ENCODE results near the gene IGF2BP3.
A peak's percentile ranks its signal among the peaks of the same experiment; 100 is the strongest.
"Not testable (repeated sequence)": the region's sequence is repeated elsewhere in the genome, so short reads cannot be mapped to it uniquely, and the experiment has no call there.

The IGF2BP3 gene

DNA sequence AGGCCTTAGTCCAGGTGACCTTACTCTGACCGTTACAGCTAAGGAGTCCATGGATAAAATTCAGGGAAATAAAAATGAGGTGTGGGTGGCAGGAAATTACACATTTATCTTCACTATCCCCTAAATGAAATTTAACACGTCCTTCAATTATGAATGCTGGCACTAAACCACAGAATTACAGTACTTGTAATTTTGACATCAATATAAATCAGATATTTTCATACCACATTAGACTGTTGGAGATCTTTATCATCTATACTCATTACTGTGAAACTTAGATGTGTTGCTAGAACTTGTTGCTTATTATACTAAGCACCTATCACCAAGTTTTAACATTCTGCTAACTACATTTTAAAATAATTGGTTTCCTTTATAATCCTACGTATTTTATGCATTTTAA is 51.1 kb downstream of the IGF2BP3 start:
- no peak for DNase-seq

DNA sequence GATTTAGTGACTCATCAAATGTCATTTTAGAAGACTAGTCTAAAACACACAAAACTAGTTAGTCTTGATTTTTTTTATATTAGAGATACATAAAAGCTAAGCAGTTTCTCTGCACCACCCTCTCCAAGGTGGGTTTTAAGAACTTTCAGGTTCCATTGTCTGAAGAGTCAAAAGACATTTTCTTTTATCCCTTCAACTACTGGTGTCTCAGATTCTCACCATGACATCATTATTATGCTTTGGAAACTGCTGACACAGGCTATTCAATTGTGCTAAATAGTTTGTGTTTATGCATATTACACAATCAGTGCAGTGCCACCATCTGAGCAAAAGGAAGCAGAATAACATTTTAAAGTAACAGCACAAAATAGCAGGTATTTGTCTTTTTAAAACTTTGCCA is 52.2 kb downstream of the IGF2BP3 start:
- DNase-seq, result no peak

DNA sequence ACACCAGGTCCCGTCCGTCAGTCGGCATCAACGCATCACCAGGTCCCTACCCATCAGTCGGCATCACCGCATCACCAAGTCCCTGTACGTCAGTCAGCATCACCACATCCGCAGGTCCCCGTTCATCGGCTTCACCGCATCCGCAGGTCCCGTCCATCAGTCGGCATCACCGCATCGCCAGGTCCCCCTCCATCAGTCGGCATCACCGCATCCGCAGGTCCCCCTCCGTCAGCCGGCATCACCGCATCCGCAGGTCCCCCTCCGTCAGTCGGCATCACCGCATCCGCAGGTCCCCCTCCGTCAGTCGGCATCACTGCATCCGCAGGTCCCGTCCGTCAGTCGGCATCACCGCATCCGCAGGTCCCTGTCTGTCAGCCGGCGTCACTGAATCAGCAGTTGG is 55.1 kb downstream of the IGF2BP3 start:
- DNase-seq, result no peak

DNA sequence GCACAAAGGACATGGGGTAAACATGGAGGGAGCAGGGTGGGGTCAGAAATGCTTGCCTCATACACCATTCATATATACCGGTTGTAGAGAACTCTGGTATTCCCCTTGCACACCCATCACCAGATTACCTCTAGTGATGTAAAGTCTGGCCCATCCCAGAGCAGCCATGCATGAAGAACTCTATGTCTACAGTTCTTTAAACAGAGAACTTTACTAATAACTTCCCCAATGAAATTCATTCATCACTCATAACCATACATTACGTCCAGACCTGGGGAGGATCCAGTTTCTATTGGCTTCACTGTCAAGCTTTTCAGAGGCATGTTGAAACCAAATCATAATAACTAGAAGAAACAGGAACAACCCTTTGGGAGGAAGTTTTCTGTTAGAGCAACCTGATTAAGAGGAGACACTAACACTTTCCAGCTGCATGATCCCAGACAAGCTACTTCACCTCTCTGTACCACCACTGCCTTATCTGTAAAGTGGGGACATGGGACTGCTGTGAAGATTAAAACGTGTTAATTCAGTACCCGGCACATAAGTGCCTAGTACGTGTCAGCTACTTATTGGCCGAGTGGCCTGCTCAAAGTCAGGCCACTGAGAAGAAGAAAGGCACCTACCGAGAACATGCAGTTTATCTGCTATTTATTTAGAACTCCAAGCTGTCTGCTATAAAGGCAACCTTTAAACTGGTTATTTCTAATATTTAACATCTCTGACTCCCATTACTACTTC is 59.7 kb downstream of the IGF2BP3 start:
- DNase-seq, result no peak

DNA sequence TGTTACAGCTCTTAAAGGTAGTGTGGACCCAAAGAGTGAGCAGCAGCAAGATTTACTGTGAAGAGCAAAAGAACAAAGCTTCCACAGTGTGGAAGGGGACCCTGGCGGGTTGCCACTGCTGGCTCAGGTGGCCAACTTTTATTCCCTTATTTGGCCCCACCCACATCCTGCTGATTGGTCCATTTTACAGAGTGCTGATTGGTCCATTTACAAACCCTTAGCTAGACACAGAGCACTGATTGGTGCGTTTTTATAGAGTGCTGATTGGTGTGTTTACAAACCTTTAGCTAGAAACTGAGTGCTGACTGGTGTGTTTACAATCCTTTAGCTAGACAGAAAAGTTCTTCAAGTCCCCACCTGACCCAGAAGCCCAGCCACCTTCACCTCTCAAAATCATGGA is 63.7 kb downstream of the IGF2BP3 start:
- not testable (repeated sequence) for DNase-seq

DNA sequence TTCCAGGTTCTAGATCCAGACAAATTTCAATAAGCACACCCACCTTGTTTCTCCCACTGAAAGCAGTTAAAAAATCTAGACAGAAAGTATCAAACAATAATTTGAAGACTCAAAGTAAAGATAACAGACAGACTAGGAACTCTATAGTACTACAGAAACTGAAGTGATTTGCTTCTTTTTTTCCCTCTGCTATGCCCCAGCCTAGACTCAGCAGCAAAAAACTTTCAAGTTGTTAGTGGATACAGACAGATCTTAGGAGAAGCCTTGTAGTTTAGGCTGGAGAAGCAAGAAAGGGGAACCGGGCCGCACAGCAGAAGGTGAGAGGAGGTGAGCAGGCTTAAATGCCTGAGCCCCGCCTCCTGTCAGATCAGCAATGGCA is 65.1 kb downstream of the IGF2BP3 start:
- DNase-seq, result no peak

DNA sequence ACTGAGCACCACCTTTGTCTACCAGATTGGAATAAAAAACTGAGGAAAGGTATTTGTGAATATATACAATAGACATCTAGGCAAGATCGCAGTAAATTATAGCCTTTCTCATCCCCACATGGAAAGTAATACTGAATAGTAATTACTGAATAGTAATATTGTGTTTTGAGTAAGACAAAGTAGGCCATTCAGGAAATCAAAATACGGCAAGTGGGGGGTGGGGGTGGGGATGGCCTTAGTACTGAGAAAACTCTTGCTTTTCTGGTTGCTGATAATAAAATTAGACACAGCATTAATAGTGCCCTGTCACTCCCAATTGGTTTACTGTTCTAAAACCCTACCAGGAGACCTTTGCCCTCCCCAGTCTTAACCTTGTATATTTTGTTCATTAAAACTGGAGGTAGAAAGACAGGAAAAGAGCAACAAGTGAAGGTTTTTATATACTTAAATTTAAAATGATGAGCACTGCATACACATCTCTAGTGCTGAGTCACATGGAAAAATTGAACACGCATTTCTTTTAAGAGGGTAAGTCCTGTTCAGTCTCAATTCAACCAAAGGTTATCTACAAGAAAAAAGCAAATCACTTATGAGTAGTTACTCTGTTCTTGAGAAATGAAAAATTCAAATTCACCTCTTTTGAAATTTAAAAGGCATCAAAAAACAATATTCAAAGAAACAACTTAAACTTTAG is 65.6 kb downstream of the IGF2BP3 start:
- no peak for DNase-seq

DNA sequence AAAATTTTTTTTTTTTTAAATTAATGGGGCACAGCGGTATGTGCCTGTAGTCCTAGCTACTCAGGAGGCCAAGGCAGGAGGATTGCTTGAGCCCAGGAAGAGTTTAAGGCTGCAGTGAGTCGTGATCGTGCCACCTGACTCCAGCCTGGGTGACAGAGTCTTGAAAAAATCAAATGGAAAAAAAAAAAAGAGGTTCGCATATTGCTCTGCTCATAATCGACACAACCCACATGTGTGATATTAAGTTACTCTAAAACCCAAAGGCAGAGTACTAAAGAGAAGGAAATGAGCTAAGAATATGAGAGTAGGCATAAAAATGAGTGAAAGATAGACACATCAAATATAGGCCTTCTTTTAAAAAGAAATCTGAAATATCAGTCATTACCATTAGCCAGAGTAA is 66.3 kb downstream of the IGF2BP3 start:
- DNase-seq, result no peak

DNA sequence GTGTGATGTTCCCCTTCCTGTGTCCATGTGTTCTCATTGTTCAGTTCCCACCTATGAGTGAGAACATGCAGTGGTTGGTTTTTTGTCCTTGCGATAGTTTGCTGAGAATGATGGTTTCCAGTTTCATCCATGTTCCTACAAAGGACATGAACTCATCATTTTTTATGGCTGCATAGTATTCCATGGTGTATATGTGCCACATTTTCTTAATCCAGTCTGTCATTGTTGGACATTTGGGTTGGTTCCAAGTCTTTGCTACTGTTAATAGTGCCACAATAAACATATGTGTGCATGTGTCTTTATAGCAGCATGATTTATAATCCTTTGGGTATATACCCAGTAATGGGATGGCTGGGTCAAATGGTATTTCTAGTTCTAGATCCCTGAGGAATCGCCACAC is 72.2 kb downstream of the IGF2BP3 start:
- not testable (repeated sequence) for DNase-seq

DNA sequence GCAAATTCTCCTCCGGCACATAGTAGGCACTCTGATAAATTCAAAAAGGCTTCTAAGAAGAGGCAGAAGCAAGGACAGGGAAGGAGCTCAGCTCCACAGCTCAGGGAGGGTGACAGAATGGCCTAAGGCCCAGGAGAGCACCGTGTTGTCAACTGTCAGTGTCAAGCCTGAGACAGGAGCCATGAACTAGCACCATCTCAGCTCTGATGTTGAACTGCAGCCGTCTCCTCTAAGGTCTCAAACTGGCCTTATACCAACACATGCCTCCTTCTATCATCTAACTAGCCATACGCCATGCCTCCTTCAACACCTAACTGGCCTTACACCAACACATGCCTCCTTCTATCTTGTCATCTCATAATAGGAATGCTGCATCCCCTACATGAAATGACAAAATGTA is 73.0 kb downstream of the IGF2BP3 start:
- DNase-seq, result no peak

DNA sequence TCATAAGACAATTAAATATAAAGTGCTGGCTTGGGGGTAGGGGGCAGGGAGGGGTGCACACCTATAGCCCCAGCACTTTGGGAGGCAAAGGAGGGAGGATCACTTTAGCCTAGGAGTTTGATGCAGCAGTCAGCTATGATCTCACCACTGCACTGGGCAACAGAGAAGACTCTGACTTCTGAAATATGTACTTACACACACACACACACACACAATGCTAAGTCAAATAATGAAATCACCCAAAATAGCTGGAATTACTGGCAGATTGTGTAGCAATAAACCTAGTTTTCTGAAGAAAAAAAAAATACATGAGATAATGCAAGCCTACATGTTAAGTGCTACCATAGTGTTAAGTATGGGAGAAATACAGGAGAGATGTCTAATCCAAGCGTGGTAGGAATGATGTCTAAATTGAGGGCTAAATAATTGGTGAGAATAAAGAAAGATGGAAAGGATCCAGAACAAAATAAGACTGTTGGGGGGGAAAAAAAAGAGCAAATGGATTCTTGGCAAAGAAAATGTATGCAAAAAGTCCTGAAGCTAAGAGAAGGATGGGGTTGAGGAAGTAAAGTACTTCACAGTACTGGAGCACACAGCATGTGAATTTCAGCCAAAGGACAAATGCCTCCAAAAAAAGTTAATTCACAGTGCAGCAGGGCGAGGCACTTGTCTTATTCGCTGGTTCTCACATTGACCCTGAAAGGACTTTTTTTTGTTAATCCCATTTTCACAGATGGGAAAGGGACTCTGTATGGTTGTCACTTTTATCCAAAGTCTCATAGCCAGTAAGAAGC is 73.9 kb downstream of the IGF2BP3 start:
- DNase-seq, result no peak

DNA sequence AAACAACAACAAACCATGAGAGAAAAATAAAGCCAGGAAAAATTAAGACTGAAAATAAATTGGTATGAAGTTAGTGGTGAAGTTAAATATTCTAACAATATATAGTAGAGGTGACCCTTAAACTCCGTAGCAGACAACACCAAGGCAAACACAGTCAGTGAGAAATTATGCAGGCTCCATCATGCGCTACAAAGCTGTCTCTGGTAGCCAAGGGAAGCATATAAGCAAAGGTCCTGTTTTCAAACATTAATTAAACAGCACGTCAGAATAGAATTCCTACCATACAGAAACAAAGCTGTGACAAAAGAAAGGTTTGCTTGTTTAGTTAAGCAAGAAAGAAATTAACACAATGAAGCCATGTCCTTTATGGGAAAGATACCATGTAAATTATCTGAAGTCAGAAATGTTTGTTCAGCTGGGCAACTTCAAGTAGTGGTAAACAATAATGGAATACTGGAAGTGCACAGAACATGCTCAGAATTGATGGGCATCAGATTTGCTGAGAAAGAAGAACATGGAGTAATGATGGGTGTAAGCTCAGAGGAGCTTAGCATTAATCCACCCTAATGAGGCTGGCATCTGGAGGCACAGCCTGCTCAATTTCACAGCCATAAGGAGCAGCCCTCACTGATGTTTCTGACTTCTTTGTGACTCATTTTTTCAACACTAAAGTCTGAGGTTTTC is 75.7 kb downstream of the IGF2BP3 start:
- peak; percentile 88 for DNase-seq

DNA sequence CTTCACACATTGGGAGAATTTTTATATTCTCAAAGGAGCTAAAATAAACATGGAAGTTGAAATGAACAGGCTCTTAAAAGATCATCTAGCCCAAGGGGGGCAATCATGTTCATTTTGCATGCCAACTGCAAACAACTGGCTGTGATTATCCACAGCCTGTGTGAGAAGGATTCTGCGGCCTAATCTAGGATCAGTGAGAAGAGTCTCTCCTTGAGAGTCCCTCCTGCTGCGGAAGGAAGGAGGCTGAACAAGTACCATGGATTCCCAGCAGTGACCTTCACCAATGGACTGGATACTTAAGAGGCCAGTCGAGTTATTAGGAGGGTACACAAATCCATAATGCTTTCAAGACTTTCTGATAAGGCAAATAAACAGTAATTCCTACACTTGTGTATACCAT is 76.7 kb downstream of the IGF2BP3 start:
- DNase-seq, result no peak

DNA sequence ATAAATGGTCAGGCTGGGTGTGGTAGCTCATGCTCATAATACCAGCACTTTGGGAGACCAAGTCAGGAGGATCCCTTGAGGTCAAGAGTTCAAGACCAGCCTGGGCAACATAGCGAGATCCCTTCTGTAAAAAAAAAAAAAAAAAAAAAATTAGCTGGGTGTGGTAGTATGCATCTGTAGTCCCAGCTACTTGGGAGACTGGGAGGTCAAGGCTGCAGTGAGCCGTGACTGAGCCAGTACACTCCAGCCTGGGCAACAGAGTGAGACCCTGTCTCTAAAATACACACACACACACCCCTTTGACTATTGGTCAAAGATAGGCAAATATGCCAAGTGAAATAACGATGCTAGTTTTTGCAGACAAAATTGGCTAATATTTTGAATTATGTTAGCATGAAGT is 80.6 kb downstream of the IGF2BP3 start:
- DNase-seq, result no peak

DNA sequence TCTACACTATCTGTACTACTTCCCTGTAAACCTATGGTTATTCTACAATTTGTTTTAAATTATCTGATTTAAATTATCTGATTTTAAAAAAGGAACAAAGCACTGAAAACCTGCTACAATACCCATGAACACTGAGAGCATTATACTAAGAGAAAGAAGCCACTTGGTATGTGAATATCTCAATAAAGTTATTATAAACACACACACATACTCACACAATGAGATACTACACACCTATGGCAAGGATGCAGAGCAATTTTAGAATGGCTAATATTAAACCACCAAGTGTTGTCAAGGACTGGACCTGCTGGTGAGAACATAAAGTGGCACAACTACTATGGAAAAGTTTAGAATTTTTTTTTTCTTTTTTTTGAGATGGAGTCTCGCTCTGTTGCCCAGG is 82.7 kb downstream of the IGF2BP3 start:
- no peak for DNase-seq

DNA sequence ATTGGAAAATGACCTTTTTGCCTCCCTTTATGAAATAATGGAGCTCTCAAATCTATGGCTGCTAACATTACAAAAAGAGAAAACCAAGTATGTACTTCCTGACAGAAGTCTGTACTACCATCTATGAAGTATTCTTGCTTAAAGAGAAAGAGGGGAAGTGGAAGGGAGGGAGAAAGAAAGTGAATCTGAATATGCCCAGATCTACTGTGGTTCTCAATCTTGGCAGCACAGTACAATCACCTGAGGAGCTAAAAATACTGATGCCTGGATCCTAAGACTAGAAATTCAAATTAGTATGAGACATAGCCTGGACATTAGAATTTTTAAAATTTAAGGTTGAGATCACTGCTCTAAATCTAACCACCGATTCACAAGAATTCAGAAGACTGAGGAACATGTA is 85.2 kb downstream of the IGF2BP3 start:
- no peak for DNase-seq

DNA sequence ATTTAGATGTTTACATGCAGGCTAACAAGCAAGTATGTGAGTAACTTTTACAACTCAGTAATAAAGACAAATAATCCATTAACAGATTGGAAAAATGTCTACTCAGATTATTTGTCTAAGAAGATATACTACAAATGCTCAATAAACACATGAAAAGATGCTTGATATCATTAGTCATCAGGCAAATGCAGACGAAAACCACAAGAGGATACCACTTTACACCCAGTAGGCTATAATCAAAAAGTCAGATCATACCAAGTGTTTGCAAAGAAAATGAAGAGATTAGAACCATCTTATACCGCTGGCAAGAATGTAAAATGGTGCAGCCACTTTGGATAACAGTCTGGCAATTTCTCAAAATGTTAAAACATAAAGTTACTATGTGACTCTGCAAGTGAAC is 87.1 kb downstream of the IGF2BP3 start:
- DNase-seq, result no peak

DNA sequence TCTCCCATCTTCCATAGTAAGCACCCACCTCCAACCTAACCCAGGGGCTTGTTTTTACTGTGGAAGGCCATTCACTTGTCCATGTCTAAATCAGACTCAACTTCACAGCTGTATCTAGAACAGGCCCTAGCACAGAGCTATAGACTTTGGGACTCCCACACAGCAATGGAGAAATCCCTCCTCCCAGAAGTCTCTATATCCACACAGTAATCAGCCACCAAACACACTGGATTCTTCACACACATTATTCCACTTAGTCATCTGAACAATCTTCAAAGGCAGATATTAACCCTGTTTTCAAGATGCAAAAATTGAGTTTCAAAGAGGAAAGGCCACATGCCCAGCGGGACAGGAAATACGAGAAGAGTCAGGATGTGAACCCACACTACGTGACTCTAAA is 89.3 kb downstream of the IGF2BP3 start:
- no peak for DNase-seq

DNA sequence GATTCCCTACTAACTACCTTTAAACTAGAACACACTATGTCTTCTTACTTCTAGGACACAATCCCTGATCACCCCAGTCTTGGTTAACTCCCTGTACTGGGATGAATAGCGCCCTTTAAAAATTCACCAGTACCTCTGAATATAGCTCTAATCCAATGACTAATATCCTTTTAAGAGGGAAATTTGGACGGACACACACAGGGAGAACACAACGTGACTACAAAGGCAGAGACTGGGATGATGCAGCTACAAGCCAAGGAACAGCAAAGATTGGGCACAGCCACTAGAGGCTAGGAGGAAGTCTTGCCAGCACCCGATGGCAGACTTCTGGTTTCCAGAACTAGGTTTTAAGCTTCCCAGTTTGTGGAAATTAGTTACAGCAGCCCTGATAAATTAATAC is 89.7 kb downstream of the IGF2BP3 start:
- no peak for DNase-seq

DNA sequence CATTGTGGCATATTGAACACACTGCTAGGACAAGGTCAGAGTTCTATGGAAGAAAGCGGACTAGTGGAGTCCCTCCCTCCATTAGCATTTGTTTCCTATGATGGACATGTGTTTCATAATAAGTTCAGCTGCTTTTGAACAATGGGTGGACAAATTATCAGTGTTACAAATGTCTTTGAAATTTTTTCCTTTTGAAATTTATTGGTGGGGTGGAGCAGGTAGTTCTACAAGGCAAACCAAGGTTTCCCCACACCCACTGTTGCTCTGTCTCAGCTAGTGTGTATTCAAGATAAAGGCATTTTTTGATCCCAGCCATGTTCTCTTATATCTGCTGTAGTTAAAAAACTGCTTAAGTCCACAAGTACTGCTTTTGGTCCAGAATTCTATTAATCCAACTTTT is 91.3 kb downstream of the IGF2BP3 start:
- DNase-seq, result no peak

DNA sequence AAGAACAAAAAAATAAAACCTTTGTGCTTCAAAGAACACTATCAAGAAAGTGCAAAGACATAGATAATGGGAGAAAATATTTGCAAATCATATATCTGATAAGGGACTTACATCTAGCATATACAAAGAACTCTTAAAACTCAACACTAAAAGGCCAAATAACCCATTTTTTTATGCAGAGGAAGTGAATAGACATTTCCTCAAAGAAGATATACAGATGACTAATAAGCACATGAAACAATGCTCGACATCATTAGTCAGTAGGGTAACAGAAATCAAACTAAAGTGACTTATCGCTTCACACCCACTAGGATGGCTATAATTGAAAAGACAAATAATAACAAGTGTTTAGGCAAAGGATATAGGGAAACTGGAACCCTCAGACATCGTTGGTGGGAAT is 93.2 kb downstream of the IGF2BP3 start:
- no peak for DNase-seq

DNA sequence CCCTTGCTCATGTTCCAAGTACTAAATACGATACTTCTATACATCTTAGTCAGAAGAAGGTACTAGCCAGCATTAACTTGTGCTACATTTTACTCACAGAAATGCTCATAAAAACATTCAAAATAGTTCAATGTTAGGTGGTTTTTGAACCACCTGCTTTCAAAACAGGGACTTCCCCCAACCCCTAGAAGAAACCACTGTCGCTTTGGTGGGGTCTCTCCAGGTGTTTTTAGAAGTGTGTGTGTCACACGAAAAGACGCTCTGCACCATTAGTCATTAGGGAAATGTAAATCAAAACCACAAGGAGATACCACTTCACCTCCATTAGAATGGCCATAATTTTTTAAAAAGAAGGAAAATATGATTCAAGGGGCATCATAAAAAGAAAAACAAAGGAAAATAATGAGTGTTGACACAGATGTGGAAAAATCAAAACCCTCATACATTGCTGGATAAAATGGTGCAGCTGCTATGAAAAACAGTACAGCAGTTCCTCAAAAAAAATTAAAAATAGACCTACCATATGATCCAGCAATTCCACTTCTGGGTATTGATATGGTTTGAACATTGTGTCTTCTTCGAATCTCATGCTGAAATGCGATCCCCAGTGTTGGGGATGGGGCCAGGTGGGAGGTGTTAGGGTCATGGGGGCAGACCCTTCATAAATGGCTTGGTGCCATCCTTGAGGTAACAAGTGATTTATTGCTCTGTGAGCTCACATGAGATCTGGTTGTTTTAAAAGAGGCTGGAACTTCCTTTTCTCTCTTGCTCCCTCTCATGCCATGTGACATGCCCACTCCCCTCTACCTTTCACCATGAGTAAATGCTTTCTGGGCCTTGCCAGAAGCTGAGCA is 96.9 kb downstream of the IGF2BP3 start:
- peak; percentile 17 for DNase-seq

DNA sequence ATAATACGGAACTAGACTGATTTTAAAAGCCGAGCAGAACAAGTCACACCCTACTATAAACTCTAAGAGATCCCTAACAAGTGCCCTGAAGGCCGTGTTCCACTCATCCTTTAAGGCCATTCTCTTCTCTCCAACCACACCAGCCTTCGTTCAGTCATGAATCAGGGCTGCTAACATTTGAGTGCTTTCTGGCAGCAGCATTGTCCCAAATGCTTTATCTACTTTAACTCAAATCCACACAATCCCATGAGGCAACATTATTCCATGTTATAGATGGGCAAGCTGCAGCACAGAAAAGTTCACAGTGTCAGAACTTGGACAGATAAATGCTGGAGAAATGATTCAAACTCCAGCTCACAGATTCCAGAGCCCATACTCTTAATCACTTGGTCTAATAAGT is 97.7 kb downstream of the IGF2BP3 start:
- DNase-seq, result no peak
